CD8-positive, alpha-beta memory T cell (primary cell): ENCODE results near the gene RBP4. TPM values are rescaled to one million over a fixed set of nuclear protein-coding genes. Genes with fewer than 3 reads are reported as not detected.

Source experiments
- polyA plus RNA-seq: library from polyadenylated mRNA; unstranded; fragments of 300-500 nt; fragmentation: Illumina TruSeq; gene quantifications from one replicate; pipeline ENCODE4 v1.2.3, GENCODE V29; 2021
- total RNA-seq, 2 experiments: library from RNA; stranded (reverse); gene quantifications; one replicate each; pipeline ENCODE4 v1.2.3, GENCODE V29; 2021

RBP4 gene
- total and polyA plus RNA-seq, 3 experiments from 2014 or later = not detected

Other genes with a start within 250 kb of the RBP4 start
- 10 to 100 TPM; 57.0 to 62.8 TPM for gene MYOF, start 118.9 kb downstream of the RBP4 start, total RNA-seq
- gene MYOF, start 118.9 kb downstream of the RBP4 start, polyA plus RNA-seq = not detected
- gene CEP55, start 104.6 kb downstream of the RBP4 start, total RNA-seq = 10 to 100 TPM; 41.2 to 44.4 TPM
- gene CEP55, start 104.6 kb downstream of the RBP4 start, polyA plus RNA-seq = 0.97 TPM
- not detected for gene FFAR4, start 34.6 kb downstream of the RBP4 start, total RNA-seq
- not detected for gene FFAR4, start 34.6 kb downstream of the RBP4 start, polyA plus RNA-seq
- not detected for gene PDE6C, start 11.3 kb upstream of the RBP4 start, total RNA-seq
- not detected for gene PDE6C, start 11.3 kb upstream of the RBP4 start, polyA plus RNA-seq
- 10 to 100 TPM in 1 of 2 experiments, 1 to 10 TPM in 1; 9.8 to 12.7 TPM for gene FRA10AC1, start 101.4 kb upstream of the RBP4 start, total RNA-seq
- 7.8 TPM for gene FRA10AC1, start 101.4 kb upstream of the RBP4 start, polyA plus RNA-seq
- gene LGI1, start 156.7 kb upstream of the RBP4 start, total RNA-seq = not detected
- not detected for gene LGI1, start 156.7 kb upstream of the RBP4 start, polyA plus RNA-seq